OCI-M2 (cell line): ENCODE measurements around the gene BTG3.

Experiments
- DNase-seq: peaks from one replicate; lab custom pipeline; 2025; ENCODE audit not compliant: unreplicated experiment; lab: John Stamatoyannopoulos, UW

Gene BTG3

DNA sequence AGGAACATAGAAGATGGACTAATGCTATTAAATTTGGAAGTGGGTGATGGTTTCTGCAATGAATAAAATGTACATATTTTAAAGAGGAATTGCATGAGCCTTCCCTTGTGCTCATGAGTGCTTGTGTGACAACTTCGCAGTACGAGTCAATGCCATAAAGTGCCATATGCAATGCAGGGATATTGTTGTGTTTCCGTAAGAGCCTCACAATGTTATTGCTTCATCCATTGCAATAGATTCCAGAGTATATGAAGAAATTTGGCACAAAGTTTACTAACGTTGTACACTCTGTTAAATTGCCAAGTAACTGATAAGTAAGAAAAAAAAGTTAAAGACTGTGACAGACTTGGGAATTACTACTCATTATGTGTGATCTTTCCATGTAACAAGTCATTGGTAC lies 22.3 kb downstream of the BTG3 start:
- DNase-seq = no peak

DNA sequence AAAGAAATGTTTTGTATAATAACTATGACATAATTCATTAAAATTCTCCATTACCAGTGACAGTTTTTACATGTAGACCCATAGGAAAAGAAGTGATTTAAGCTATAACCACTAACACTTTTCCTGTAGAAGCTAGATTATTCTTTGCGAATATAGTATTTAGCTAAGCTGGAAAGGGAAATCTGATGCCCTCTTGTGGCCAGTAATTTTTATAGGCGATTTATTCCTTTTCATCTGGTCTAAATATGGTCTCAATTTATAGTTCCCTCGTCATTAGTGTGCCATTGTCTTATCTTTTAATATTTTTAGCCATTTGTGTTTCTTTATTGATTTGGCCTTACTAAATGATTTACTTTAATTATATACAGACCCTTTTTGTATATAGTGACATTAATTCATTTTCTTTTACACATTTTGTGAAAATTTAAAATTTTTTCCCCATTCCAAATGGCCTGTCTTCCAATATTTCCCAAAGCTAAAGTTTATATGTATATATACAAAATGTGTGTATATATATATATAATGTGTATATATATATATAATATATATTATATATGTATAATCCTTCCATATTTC lies 26.7 kb downstream of the BTG3 start:
- DNase-seq = peak; percentile 50

DNA sequence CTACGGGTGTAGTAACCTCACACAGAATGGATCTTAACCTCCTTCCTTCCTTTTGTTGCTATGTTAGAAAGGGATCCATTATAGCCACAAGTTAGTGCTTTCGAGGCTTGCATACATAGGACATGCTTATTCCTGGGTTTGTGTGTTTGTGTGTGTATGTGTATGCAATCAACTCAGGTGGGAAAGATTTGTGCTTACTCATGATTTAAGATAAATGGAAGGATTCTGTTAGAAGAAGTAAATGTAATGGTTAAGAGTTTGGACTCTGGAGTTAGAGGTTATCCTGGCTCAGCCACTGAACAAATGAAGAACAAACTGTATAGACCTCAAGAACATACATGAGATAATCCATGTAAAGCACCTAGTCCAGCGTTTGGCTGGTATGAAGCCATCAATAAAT lies 28.8 kb downstream of the BTG3 start:
- DNase-seq = no peak

GRCh38 chr21:17580319-17580718 lies 32.4 kb downstream of the BTG3 start:
- no peak for DNase-seq

GRCh38 chr21:17578876-17579275 lies 33.8 kb downstream of the BTG3 start:
- DNase-seq = no peak

GRCh38 chr21:17578162-17578561 lies 34.5 kb downstream of the BTG3 start:
- no peak for DNase-seq

- no peak for DNase-seq
These were observed 35.0 kb downstream of the BTG3 start for GRCh38 chr21:17577701-17578100.

- no peak for DNase-seq
These were observed 36.4 kb downstream of the BTG3 start for GRCh38 chr21:17576080-17576835.

DNA sequence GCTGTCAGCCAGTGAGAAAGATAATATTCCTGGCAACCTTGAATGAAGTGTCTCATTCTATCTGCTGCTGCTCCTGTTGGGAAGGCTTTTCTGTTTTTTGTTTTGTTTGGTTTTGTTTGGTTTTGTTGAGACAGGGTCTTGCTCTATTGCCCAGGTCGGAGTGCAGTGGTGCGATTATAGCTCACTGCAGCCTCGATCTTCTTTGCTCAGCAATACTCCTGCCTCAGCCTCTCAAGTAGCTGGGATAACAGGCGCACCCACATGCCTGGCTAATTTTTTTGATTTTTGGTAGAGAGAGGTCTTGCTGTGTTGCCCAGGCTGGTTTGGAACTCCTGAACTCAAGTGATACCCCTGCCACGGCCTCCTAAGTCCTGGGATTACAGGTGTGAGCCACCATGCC lies 37.6 kb downstream of the BTG3 start:
- no peak for DNase-seq

GRCh38 chr21:17572431-17572830 lies 40.3 kb downstream of the BTG3 start:
- DNase-seq = no peak

GRCh38 chr21:17570786-17571185 lies 41.9 kb downstream of the BTG3 start:
- DNase-seq = no peak

GRCh38 chr21:17560377-17561025 lies 52.2 kb downstream of the BTG3 start:
- no peak for DNase-seq

DNA sequence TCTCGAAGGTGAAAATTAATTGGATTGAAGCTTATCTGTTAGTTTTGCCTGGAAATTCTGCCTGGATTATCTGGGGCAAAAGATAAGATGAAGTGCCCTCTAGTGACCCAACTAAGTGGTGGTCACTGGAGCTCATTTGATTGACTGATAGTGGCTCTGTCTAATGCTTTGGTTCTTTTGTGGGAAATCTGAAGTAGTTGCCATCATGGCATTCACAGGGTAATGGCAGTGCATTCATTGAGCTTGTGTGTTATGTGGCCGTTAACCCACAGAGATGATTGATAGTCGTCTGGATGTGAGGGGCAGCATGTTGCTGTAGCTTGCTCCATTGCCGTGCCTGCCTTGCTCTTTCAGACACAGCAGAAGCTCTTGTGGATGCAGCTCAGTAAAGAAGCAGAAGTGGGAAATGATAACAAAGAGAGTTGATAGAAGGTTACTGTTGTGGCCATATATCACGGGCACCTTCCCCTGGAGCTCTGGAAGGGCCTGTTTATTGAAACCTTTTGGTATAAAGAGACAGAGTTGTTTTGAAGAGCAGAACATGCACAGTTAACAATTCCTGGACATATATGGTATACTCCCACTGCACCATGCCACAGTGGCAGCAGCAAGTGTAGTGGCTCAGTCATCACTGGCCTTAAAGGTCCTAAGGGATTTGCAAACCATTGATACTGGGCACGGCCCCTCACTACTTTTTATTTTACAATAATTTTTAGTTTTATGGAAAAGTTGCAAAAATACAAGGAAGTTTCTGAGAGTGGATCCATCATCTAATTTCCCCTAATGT lies 57.8 kb downstream of the BTG3 start:
- no peak for DNase-seq

DNA sequence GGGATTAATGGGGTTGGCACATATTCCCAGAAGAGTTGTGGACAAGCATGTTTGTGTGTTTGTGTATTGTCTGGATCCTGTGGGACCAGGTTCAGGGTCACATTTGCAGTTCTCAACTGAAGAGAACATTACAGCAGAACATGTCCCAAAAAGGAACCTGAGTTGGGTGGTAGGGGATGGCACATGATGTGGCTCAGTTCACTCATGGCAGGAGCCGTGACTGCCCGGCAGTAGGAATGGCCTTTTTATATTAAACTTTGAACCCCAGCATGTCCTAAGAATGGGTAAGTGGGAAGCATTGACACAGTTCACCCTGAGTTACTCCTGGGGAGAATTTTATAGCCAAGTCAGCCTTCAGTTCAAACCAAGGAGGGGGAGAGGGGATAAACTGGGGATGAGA lies 58.6 kb downstream of the BTG3 start:
- no peak for DNase-seq

DNA sequence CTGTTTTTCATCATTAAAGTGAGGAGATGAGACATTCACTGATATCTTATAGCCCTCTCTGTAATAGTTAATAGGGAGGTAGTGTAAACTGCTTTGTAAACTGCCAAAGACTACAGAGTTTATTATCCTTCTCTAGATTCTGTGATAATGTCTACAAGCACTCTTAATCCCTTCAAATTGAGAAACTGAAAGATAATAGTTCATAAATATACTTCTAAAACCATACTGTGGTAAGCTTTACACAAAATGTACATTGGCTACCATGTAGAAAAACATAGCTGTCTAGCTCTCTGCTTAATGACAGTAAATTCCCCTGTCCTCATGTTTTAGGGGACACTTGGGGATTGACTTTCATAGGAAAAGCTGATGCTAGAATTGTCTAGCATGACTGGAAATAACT lies 60.3 kb downstream of the BTG3 start:
- no peak for DNase-seq

DNA sequence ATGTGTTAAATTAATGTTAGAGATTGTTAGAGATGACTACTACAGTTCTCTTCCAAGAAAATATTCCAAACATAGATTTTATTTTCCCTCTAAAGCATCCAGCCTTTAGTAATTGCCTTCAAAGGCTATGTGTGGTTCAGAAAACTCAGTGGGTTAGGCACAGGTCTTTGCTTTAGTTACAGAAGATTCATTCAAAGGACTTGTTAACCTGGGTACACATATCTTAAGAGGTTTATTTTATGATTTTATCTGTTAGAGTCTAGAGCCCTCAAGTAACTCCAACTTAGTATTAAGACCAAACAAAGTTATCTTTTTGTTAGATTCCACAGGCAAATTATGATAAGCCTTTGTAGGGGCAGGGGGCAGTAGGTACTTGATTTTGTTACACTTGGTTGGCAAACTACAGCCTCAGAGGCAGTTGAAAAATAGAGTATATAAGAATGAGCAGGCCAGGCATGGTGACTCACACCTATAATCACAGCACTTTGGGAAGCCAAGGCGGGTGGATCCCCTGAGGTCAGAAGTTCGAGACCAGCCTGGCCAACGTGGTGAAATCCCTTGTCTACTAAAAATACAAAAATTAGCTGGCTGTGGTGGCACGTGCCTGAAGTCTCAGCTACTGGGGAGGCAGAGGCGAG lies 61.9 kb downstream of the BTG3 start:
- no peak for DNase-seq

DNA sequence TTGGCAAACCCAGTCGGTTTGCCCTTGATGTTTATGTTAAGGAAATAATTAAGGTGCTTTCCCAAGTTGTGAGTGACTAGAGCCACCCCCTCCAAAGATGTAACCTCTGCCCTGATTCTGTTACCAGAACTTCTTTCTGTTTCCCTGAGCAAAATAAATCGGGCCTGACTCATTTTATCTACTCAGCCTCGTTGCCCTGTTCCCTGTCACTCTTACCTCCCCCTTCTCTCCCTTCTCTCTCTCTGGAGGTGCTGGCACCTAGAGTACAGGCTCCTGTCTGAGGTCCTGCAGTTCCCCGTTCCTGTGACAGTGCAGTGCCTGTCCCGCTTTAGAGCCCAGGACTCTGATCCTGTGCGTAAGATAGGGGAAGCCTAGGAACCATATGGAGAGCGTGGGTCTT lies 64.4 kb downstream of the BTG3 start:
- DNase-seq = no peak

- no peak for DNase-seq
These were observed 67.7 kb downstream of the BTG3 start for GRCh38 chr21:17545007-17545406.
